Measurements from ENCODE around the gene DECR2. TPM values are rescaled to one million over a fixed set of nuclear protein-coding genes. Genes with fewer than 3 reads are reported as not detected.

The DECR2 gene
- total RNA-seq, 1 donor from 2014 or later, result 21.8 TPM

DNA sequence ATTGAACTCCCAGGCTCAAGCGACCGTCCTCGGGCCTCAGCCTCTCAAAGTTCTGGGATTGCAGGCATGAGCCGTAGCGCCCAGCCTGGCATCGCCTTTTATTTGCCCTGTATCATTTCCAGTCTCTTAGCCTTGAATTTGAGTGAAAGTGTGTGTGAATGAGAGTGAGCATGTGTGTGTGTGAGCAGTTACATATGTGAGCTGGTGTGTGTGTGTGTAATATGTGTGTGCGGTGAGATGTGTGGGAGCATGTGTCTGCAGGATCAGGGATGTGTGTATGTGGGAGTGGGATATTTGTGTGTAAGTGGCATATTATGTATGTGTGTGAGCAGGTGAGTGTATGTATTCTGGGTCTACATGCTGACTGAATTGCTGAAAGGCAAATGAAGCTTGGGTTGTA lies 29.2 kb downstream of the DECR2 start:
- DNase-seq (ENCODE audit: low spot score), result no peak

- no peak for DNase-seq (ENCODE audit: low spot score)
Measured at GRCh38 chr16:440627-441026, 38.9 kb downstream of the DECR2 start.

GRCh38 chr16:441447-441846 lies 39.8 kb downstream of the DECR2 start:
- no peak for DNase-seq (ENCODE audit: low spot score)

DNA sequence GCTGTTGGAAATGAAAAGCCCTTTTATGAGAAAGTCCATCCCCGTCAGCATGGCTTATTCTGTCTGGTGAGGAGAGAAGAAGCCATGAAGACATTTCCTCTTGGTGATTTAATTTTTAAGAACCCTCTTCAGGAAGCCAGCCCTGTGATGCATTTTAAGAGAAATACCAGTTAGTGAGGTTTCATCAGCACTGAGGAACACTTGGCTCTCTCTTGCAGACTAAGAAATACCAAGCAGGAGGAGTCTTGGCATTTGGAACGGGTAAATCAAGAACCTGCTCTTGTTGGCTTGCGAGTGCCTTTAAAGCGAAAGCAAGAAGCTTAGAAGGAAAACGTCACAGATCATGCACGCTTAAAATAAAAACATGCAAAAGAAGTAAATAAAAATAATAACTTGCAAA lies 41.3 kb downstream of the DECR2 start:
- DNase-seq (ENCODE audit: low spot score), result no peak

DNA sequence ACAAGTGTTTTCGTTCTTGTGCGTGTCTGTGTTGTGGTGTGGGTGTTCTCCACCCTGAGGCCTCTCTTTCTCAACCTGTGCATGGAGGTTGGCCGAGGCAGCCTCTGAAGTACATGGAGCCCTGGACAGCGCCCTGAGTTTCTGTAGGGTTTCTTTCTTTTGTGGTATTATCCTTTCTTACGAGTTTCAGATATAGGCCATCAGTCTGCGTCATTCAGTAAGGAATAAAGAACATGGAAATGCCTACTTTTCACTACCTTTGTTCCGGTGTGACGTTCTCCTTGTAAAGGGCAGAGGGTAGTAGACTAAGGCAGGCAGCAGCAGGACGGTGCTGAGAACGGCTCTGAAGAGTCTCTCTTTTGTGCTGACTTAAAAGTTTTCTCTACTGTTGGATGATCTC lies 42.3 kb downstream of the DECR2 start:
- no peak for DNase-seq (ENCODE audit: low spot score)

DNA sequence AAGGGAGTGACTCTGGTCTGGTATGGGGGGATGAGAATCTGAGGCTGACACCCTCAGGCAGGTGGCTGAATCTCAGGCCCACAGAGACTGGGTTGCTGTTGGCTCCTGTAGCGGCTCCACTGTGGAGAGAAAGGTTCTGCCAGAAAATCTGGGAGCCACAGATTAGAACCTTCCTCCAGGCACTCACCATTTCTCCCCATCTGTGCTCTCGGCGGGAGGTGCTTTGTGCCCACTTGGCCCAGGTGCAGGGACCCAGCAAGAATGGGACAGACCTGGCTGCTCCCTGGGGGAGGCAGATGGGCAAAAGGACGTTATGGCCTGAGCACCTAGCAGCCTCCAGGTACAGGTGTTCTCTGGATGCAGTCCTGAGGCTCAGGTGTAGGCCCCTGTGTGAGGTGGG lies 43.9 kb downstream of the DECR2 start:
- DNase-seq (ENCODE audit: low spot score), result no peak

DNA sequence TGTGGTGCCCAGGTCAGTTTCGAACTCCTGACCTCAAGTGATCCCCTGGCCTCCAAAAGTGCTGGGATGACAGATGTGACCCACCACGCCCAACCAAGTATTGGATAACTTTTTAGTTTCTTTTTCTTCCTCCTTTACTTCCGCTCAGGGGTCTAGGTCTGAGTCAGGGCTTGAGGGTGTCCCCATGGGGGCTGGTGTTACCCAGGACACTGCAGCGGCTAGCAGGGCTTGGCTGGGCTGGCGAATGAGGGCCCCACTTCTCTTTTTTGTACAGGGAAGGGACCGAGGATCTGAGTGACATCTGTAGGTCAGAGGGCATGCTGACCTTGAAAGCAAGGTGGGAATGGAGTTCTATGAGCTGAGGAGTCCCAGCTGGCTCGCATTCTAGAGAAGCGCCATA lies 48.7 kb downstream of the DECR2 start:
- no peak for DNase-seq (ENCODE audit: low spot score)

DNA sequence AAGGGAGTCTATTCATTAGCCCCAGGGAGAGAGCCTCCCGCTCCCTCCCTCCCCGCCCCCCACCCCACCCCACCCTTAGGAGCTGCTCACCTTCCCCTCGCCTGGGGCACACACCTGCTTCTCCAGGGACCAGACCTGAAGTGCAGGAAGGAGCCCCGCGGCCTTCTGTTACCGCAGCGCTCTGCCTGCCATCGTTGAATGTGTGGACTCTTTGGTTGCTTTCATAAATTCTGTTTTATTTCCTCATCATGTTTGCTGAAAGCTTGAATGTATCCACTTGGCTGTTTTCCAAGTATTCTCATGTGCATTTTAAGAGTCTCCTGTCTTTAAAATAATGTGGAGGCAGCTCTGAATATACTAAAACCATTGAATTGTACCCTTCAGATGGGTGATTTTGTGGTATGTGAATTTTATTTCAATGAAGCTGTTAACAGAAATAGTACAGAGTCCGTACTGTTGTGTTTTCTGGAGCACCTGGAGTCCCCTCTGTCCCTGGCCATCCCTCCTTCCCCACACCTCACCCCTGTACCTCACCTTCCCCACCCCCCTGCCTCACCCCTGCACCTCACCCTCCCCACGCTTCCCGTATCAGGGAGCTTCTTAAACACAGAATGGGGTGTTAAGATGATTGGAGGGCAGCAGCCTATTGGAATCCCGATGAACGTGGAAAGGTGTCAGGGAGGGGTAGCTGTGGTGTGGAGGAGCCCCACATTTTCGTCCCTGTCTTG lies 49.3 kb downstream of the DECR2 start:
- no peak for DNase-seq (ENCODE audit: low spot score)

- no peak for DNase-seq (ENCODE audit: low spot score)
Measured at GRCh38 chr16:454397-454940, 52.8 kb downstream of the DECR2 start.

DNA sequence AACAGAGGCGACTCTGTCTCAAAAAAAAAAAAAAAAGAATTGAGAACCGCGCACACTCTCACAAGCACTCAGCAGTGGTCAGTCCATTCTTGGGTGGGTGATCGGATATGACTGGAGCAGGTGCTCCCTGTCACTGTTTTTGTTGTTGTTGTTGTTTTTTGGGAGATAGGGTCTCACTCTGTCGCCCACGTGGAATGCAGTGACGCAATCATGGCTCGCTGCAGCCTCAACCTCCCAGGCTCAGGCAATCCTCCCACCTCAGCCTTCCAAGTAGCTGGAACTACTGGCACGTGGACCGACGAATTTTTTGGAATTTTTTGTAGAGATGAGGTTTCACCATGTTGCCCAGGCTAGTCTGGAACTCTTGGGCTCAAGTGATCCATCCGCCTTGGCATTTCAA lies 53.8 kb downstream of the DECR2 start:
- DNase-seq (ENCODE audit: low spot score), result no peak

DNA sequence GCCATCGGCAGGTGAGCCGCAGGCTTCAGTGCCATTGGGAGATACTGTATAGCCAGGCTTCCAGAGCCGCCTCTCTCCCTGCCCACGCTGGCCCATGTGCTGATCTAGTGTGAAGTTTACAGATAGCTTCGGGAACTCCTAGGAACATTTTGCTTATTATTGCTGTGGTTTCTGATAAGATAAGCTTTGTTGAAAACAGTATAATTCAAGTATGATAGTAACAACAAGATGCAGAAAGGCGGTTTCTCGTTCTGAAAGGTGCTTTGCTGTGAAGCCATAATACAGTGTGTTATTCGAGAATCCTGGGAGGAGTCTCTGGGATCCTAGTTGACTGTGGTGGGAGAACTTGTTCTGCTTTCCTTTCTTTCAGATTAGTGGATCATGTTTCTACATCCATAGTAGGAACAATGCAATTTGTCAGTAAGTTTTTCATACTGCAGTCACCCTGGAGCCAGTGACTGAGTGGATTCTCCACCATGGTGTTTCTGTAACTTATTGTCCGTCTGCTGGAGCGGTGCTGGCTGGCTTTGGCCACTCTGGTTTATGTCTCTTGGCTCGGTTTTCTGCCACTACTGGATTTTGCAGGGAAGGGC lies 55.3 kb downstream of the DECR2 start:
- no peak for DNase-seq (ENCODE audit: low spot score)

GRCh38 chr16:457732-458400 lies 56.2 kb downstream of the DECR2 start:
- DNase-seq (ENCODE audit: low spot score), result no peak

- no peak for DNase-seq (ENCODE audit: low spot score)
Measured at GRCh38 chr16:459761-460160, 58.1 kb downstream of the DECR2 start.

DNA sequence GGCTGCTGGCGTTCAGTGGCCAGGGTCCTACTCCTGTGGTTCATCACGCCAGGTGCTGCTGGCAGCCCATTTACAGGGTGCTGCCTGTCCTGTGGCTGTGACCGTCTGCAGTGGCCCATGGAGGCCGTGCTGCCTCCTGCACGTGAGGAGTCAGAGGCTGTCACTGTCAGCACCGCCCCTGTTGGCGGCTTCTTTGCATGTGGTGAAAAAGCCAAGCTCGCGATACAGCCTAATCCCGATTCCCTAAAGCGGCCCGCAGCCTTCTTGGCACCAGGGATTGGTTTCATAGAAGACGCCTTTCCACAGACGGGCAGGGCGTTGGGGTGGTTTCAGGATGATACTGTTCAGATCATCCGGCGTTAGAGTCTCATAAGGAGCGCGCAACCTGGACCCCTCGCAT lies 59.1 kb downstream of the DECR2 start:
- no peak for DNase-seq (ENCODE audit: low spot score)

Other genes starting within 250 kb of the DECR2 start
- not detected for gene HBZ, start 249.2 kb upstream of the DECR2 start, total RNA-seq
- not detected for gene HBM, start 235.9 kb upstream of the DECR2 start, total RNA-seq
- 248 TPM for gene HBA2, start 229.0 kb upstream of the DECR2 start, total RNA-seq
- 275 TPM for gene HBA1, start 225.2 kb upstream of the DECR2 start, total RNA-seq
- gene HBQ1, start 221.4 kb upstream of the DECR2 start, total RNA-seq, result not detected
- gene LUC7L, start 172.4 kb upstream of the DECR2 start, total RNA-seq, result 56.7 TPM
- 90.6 TPM for gene FAM234A, start 167.1 kb upstream of the DECR2 start, total RNA-seq
- gene RGS11, start 125.9 kb upstream of the DECR2 start, total RNA-seq, result 21.4 TPM
- gene ARHGDIG, start 121.3 kb upstream of the DECR2 start, total RNA-seq, result 8.6 TPM
- 2.2 TPM for gene PDIA2, start 118.7 kb upstream of the DECR2 start, total RNA-seq
- 19.4 TPM for gene AXIN1, start 49.2 kb upstream of the DECR2 start, total RNA-seq
- gene MRPL28, start 31.3 kb upstream of the DECR2 start, total RNA-seq, result 40.1 TPM
- gene PGAP6, start 19.9 kb upstream of the DECR2 start, total RNA-seq, result 39.0 TPM
- gene NME4, start 4.7 kb upstream of the DECR2 start, total RNA-seq, result 139 TPM
- 35.2 TPM for gene RAB11FIP3, start 23.8 kb downstream of the DECR2 start, total RNA-seq
- gene CAPN15, start 125.8 kb downstream of the DECR2 start, total RNA-seq, result 49.2 TPM
- not detected for gene PRR35, start 158.5 kb downstream of the DECR2 start, total RNA-seq
- 1.3 TPM for gene NHLRC4, start 165.1 kb downstream of the DECR2 start, total RNA-seq
- 32.4 TPM for gene PIGQ, start 168.1 kb downstream of the DECR2 start, total RNA-seq
- 17.3 TPM for gene RAB40C, start 188.2 kb downstream of the DECR2 start, total RNA-seq
- 0.55 TPM for gene WFIKKN1, start 229.1 kb downstream of the DECR2 start, total RNA-seq
- gene METTL26, start 234.4 kb downstream of the DECR2 start, total RNA-seq, result 62.2 TPM
- gene MCRIP2, start 239.9 kb downstream of the DECR2 start, total RNA-seq, result 34.7 TPM
- gene WDR90, start 247.5 kb downstream of the DECR2 start, total RNA-seq, result 21.1 TPM

Data from mesenteric fat pad (tissue), 1 donor.